Stimulated activated CD4-positive, alpha-beta T cell treated with anti-CD3 and anti-CD28 coated beads, Interleukin-4, amount 100 ng/mL, for 1 hour (primary cell): ENCODE results near the gene PLXNB2.

ENCODE experiments used
- DNase-seq: peaks from one replicate; pipeline ENCODE4 v3.0.0-alpha.2; 2020

PLXNB2 gene

GRCh38 chr22:50296658-50297490 is 10.6 kb downstream of the PLXNB2 start:
- DNase-seq, result no peak

- no peak for DNase-seq
Measured at GRCh38 chr22:50294319-50294656, 13.2 kb downstream of the PLXNB2 start.

GRCh38 chr22:50293441-50294318 is 13.8 kb downstream of the PLXNB2 start:
- no peak for DNase-seq

- no peak for DNase-seq
Measured at GRCh38 chr22:50292643-50293440, 14.6 kb downstream of the PLXNB2 start.

GRCh38 chr22:50289942-50290630 is 17.4 kb downstream of the PLXNB2 start:
- DNase-seq, result no peak

- no peak for DNase-seq
Measured at GRCh38 chr22:50289151-50289941, 18.1 kb downstream of the PLXNB2 start.

- DNase-seq, result no peak
Measured at GRCh38 chr22:50287731-50288130, 19.7 kb downstream of the PLXNB2 start.

GRCh38 chr22:50286701-50287318 is 20.6 kb downstream of the PLXNB2 start:
- no peak for DNase-seq

- no peak for DNase-seq
Measured at GRCh38 chr22:50286275-50286674, 21.2 kb downstream of the PLXNB2 start.

- no peak for DNase-seq
Measured at GRCh38 chr22:50285568-50286229, 21.7 kb downstream of the PLXNB2 start.

GRCh38 chr22:50284479-50284878 is 23.0 kb downstream of the PLXNB2 start:
- no peak for DNase-seq

- DNase-seq, result no peak
Measured at GRCh38 chr22:50283821-50284220, 23.6 kb downstream of the PLXNB2 start.

- DNase-seq, result no peak
Measured at GRCh38 chr22:50282361-50283155, 24.9 kb downstream of the PLXNB2 start.

GRCh38 chr22:50281957-50282356 is 25.5 kb downstream of the PLXNB2 start:
- DNase-seq, result no peak

GRCh38 chr22:50281384-50281760 is 26.1 kb downstream of the PLXNB2 start:
- no peak for DNase-seq

- DNase-seq, result no peak
Measured at GRCh38 chr22:50280708-50281383, 26.6 kb downstream of the PLXNB2 start.

GRCh38 chr22:50280022-50280707 is 27.3 kb downstream of the PLXNB2 start:
- no peak for DNase-seq

- DNase-seq, result no peak
Measured at GRCh38 chr22:50278956-50279619, 28.4 kb downstream of the PLXNB2 start.
